DMS53 treated with DMSO at 0.1 percent for 48 hours (cell line): ENCODE data around the gene RND3.
A peak's percentile ranks its signal among the peaks of the same experiment; 100 is the strongest.

ENCODE experiments used
- DNase-seq: peaks from one replicate; lab custom pipeline; 2025; ENCODE audit not compliant: unreplicated experiment; lab: John Stamatoyannopoulos, UW

Gene RND3

DNA sequence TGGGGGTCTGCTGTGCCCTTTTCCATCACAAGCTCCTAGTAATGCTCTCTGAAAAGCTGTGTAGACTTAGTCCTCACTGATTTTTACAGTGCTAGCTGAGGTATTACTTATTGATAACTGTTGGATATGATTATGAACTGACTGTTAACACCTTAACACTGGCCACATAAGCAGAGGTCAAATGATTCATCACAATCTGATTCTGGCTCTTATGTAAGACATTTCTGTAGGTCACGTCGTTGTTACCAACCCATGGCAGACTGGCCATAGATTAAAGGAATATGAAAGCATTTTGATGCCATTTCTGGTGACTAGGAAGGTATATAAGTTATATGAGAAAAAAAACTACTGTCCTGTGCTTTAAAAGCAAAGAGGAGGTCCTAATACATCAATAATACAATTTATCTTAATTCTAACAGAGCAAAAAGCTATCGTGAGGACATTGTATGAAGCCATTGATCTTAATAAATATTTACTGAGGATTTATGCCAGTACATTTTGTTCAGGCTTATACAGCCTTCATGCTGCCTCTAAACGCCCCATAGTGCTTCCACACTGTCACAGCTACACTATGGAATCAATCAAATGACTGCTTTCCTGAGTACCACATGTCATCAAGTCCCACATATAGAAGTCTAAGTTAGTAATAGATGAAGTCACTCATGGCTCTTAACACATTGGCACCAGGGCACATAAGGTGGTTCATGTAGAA lies 6.9 kb upstream of the RND3 start:
- DNase-seq: no peak

DNA sequence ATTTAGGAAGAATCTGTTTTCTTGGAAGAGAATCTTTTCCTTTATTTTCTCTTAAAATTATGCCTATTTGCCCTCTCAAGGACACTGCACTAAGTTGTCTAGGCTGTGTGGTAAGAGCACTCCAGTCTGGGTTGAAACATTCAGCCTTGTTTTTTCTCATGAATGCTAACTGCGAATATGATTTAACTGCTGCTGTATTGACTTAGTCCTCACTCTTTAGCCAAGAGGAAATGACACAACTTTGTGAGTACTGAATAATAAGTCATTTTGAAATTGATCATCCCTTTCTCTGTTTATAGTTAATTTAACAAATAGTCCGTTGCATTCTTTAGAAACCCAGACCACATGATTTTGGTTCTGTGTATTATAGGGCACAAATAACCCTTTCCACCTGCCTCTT lies 4.5 kb upstream of the RND3 start:
- no peak for DNase-seq

DNA sequence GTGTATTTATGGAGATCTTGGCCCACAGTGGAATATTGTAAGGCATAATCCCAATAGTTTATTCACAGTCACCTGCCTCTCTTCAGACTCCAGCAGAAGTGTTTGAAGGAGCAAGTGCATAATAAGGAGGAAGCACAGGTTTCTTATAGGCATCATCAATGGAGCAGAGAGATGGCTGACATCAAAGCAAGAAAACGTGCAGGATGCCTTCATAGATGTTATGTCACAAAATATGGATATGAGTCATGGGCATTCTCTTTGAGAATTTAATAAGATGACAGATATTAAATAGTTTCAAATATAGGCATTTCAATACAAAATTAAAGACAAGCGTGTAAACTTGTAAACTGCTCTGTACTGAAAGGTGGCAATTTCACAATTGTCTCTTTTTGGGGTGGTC lies 4.0 kb upstream of the RND3 start:
- no peak for DNase-seq

DNA sequence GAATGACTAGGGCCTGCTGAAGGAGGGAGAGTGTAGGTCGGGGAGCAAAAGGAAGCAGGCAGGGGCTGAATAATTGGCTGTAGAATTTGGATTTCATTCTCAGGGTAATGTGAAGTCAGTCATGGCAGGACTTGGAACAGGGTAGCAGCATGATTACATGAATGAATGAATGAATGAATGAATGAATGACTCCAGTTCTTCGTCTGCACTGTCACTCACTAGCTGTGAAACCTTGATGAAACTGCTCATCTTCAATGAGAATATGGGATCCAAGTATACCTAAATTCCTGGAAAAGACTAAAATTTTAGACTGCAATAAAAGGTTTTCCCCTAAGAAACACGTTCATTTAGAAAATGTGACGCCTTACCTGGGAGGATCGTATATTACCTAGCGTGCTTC lies 3.0 kb upstream of the RND3 start:
- DNase-seq: no peak

DNA sequence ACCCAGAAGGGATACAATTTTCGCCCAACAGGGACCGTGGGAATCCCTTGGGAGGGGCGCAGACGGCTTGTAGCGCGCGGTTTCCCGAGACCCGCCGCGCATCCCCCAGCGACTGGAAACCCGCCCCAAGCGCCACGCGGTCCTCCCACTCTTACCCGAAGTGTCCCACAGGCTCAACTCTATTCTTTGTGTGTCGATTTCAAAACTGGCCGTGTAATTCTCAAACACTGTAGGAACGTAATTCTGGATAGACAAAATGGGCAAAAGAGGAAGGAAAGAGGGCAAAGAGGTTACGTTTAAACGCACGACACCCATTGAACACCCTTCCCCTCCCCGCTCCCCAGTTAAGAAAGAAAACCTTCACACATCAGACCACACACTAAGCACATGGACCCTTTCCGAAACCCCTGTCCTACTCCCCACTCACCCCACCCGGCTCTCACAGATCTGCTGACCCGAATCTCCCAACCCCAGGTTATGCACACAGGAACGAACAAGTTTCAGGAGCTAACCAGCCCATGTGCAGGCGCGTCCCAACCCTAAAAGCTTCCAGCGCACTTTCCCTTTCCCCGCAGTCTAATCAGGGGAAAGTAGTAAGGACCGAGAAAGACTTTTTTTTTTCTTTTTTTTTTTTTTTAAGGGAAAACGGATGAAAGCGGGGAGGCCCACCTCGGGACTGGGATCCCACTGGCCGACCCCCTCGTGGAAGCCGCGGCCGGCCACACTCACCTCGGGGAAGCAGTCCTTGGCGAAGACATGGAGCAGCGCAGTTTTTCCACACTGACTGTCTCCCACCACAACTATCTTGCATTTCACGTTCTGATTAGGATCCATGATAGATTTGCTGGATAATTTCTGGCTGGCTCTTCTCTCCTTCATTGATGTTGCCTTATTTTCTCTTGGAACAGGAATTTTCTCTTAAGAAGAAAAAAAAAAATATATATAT lies 655 bp downstream of the RND3 start:
- peak; percentile 26 for DNase-seq

DNA sequence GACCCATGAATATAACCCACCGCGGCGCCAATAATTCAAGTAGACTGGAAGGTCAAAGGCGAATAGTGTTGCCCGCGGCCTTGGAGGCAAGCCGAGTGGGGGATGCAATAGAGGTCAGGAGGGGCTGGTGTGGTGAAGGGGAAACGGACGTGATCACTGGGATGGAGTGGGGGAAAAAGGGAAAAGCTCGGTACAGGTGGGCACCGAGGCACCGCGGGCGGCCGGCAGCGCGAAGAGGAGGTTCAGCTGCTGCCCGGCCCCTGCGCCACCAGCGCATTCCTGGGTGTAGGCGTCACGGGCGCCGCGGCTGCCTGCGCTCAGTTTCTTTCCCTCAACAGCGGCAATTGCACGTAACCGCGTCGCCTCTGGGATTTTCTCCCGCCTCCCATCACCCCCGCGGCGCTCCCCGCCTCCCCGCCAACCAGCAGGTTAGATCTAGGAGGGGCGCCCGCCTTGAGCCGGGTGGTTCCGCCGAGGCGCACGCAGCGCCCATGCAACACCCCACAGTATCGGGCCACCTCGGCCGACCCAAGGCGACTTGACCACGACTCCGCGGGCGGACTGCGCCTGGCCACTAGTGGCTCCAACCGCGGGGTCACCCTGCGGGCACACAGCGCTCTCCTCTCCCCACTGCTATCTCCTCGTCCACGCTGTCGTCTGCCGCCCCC lies 1.5 kb downstream of the RND3 start:
- DNase-seq: peak; percentile 1

DNA sequence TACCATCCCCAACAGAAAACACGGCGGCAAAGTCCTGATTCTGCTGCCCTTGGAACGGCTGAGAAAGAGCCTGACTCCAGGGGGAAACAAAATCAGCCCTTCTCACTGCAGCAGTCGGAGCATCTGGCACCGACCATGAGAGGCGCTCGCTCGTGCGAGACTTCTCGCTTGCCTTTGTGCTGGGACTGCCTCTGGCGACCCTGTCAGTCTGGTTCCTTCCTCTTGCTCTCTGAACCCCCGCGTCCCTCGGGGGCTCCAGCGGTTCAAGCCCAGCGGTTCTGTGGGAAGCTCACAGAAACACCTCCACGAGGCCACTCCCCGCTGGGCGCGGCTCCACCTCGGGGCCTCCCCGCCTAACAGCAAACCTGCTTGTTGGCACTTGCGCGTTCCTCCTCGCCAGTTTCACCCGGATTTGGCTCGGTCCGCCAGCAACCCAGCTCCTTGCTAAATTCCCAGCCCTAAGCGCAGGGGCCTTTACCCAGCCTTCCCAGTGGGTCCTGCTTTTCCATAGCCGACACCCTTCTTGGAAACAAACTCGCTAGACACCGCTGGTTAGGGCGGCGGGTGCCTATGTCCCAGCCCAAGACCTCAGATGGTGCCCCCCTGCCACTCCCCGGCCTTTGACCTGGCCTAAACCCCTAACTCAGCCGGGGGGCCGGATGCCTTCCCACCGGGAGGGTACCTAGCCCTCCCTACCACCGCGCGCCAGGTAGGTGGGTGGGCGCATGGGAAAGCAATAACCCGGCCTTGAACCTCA lies 2.2 kb downstream of the RND3 start:
- DNase-seq: peak; percentile 21

DNA sequence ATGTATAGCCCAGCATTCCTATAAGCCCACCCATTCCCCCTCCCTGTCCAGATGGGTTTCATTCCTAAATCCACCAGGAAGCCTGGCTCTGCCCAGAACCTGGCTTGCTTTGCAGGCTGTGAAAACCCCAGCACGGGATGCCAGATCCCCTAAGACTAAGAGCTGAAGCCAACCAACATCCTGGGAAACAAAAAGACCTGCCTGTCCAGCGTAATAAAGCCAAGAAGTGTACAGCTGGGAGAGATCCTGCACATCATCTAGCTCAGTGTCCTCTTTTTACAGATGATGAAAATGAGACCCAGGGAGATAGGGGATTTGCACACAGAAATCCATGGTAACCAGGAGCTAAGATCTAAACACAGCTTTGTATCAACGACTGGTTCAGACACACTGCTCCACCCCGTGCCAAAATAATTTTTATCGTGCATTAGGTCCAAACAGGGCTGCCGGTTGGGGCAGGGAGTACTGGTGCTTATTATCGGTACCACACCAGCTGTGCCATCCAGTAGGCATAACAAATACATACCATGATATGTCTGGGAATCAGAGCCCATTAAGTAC lies 2.9 kb downstream of the RND3 start:
- DNase-seq: no peak

DNA sequence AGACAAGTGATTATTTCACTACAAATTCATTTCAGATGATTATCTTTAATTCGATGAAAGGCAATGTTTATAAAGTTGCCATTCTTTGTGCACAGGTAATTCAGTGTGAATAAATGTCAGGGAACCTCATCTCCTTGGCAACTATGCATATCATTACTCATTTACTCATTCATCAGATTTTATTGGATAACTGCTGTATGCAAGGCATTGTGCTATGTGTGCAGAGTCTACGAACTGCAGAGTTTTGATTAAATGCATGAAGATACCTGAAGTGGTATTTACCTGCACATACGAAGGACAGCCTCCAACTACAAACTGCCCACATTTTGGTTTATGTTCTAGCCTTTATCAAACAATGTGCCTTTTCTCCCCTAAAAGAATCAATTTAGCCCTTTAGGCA lies 3.5 kb downstream of the RND3 start:
- no peak for DNase-seq

DNA sequence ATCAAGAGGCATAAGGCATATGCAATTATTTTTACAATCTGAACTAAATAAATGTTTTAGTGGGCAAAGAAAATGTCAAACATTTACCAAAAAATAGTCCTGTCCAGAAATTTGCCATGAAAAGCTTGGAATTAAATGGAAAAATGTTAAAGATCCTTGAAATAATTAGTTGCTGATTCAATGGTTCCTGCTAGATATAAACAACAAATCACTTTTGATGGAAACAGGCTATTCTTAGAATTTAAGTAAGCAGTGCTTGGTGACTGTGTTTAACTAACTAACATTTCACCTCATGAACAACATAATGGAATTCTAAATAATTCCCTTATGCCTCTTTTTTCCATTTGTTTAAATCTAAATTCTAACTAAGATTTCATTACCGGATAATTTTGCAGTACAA lies 3.9 kb downstream of the RND3 start:
- DNase-seq: no peak

DNA sequence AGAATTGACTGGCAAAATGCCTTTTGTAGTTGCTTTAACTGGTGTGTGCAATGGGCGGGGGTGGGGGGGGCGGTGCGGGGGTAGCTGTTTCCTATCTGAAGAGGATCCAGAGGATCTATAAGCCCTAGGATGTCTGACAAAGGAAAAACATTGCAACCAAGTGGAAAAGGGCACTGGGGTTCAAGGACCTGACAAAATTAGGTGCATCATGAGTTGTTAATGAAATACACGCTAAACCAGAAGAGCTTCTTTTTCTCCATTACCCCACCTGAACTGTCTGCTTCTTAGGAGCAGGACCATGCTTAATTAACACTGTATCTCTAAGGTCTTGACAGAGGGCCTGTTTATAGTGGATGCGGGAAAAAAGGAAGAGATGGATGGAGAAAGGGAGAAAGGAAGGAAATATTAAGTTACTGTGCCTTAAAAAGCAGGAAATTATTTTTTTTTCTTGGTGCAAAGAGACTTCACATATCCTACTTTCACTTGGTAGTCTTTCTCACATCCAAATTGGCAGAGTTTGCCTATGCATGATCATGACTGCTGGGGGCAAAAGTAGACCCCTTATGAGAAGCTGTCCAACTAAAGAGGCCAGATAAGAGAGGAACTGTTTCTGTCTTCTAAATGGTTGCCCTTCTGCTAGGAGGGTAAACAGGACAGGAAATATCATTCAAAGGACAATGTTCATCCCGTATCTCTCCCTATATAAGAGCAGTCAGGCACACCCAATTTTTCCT lies 4.6 kb downstream of the RND3 start:
- no peak for DNase-seq

DNA sequence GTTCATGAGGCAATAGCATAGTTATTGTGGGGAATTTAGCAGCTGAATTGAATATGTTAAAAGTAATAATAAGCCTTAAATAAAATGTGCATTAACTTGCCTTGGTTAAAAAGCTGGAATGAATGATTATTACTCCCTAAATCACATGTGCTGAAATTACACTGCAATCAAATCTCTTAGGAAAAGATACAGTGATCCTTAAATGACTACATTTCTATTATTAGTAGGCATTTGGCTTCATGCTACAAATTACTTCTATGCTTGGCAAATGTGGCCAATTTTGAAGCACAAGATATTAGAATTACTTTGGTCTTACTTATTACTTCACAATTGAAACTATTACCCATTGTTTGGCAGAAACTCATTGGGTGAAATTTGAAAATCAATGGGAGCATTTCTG lies 5.4 kb downstream of the RND3 start:
- DNase-seq: no peak

DNA sequence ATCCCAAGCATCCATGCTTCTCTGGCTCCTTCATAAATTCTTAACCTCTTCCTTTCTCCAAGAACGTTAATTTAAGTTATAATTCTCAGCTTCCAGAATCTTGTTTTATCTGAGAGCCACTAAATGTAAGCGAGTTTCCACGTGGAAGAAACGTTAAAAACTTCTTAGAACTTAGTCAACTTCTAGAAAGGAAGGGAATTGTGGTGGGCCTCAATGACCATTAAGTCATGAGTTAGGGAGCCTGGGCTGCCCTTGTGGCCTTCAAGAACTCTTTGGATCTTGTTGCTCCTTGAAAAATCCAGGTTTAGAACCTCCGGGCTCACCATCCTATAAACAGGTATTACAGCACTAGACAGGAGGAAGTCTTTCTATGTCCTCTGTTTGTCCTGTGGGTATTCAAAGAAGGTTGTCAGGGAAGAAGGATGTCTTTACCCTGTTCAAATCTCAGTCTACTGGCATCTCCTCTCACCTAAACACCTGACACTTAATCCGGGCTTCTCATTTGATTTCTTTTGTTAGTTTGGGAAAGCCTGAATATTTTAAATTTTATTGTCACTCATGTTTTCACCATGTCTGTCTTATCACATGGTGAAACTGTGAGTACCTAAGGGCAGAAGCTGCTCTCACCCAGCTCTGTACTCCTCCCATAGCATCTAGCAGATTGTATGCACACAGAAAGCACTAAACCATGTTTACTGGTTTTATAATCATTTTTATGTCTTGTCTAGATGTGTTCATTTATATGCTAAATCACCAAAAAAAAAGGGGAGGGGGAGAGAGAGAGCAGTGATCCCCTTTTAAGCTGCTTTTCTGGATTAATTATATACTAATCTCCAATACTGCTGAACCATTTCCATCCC lies 6.3 kb downstream of the RND3 start:
- no peak for DNase-seq

DNA sequence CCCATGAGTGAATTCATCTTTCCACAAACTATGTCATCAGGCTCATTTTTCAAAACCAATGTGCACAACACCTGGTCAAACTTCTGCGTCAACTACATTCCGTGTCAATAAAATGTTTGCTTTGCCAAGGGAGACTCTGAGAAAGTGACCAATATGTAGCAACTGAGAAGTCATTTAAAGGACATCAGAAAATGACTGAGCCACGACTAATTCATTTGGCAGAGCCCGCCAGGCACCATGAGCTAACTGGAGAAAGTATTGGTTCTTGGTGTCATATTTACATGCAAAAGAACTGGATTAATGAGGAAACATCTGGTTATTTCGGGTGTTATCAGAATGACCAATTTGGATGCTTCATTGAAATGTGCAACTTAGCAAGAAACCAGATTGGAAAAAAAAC lies 7.2 kb downstream of the RND3 start:
- no peak for DNase-seq

DNA sequence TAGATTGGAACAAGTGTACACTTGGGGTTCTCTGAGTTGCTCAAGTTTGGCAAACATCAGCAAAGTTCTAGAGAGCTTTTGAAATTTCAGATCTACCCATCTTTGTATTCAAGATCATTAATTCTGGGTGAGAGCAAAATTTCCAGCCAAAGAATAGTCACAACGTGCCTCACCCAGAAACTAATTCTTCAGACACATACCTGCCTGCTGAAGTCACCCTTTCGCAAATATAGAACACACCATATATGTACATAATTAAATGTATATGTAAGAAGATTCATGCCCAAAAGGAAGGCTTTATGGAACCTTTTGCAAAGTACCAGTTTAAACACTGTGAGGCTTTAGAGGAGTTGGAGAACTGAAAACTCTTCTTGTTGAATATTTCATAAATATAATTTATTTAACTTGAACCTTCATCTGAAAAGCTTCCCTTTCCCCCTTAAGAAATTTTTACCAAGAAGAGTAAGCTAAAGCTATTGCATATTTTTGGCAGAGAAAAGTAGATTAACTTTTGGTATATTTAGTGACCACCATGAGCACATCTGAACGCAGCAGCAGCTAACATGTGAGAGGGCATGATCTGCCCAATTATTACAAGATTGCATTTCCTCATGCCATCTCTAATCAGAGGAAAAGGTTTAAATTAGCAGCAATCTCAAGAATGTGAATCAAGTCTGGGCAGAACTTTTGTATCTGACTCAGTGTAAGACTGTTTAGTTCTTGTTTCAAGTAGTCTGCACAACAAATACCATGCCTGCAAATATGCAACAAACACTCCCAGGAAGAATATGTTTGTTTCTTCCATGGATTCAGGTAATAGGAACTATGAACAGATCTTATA lies 8.2 kb downstream of the RND3 start:
- no peak for DNase-seq

DNA sequence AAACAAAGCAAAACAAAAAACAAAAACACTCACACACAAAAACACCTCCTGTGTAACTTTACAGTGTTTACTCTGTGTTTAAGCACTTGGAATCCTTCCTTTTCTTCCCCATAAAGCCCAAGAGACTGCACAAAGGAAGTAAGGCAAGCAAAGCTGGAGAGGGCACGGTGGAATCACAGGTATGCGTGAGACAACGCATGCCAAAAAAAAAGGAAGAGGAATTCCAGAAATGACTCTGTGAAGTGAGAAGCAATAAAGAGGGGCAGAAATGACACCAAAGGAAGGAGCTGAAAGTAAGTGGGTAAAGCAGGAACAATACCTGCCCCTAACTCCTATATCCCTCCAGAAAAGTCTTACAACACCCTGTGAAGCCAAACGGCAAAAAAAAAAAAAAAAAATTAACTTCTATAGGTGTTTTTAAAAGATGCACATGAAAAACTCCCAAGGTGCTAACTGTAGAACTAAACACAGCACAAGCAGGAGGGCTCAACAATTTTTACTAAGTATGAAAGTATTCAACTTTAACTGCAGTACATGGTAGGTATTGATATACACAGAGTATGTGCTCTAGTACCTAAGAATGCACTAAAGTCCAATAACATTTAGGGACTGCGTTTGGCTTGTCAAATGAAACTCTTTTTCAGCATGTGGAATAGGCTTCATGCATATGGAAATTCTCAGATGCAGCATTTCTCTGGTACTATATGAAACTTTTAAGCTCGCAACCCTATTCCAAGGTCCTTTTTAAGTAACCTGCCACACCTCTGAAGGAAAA lies 9.1 kb downstream of the RND3 start:
- no peak for DNase-seq

DNA sequence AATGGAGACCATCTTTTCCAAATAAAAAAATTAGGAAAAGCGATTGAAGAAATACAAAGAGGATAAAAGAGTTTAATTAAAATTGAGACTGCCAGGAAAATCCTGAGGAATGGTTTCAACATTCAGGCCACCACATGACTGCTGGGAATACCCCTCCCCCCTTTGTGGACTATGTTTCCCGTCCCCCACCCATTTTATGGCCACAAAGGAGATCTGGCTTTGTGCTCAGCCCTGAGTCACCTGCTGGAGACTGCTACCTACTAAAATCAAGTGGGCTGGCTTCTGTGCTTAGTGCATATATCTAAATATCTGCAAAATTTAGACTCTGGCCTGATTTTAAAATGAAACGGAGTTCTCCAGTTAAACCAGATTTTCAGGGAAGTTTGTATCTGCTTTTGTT lies 10.1 kb downstream of the RND3 start:
- DNase-seq: no peak
